K562 (cell line): ENCODE results near the gene ACOX2. TPM values are rescaled to one million over a fixed set of nuclear protein-coding genes. Genes with fewer than 3 reads are reported as not detected.

ENCODE experiments used
- ATAC-seq: fragments of 200-7000 bp; cut with Tn5 transposase; 3 replicates; pipeline ENCODE4 v1.9.1; 2020; ENCODE audit warnings: moderate library complexity
- BruUV-seq: library from RNA; stranded (reverse); fragments of 400-500 nt; replicated peaks from 2 replicates; lab custom pipeline; 2021; lab: Mats Ljungman, UMichigan
- CTCF ChIA-PET: fragments of 300-600 bp; formaldehyde crosslinking; extraction: SDS; loops from one replicate; lab custom pipeline; 2021; ENCODE audit warnings: low intra/inter-chr PET ratio; lab: Yijun Ruan, JAX
- POLR2A ChIA-PET: fragments of 300-600, 350-650 bp; sonication (Branson Sonifier 250); formaldehyde crosslinking; extraction: SDS; loops from one replicate; lab custom pipeline; 2021; ENCODE audit warnings: antibody characterized with exemption, inconsistent platforms; lab: Yijun Ruan, JAX
- DNase-seq, 4 experiments: peaks; one replicate each; pipeline versions ENCODE4 v3.0.0 to v3.0.0-alpha.2; 2011 to 2018; ENCODE audit warnings: low spot score in 3 of 4, mixed read lengths in 3 of 4; ENCODE audit errors: extremely low read depth in 1 of 4
- FAIRE-seq: peaks from 2 replicates; lab custom pipeline; 2011; peaks lifted over from hg19 to GRCh38; lab: Jason Lieb, UNC
- H2AFZ ChIP-seq: 2 replicates; pipeline ENCODE4 v1.6.0; 2011; ENCODE audit warnings: low read depth, low read length, control low read depth, inconsistent platforms
- H3K27ac ChIP-seq: fragments of 200-600 bp; 3 replicates; pipeline ENCODE4 v1.8.0; 2011; ENCODE audit warnings: low read depth, mild to moderate bottlenecking, control low read depth, inconsistent platforms, low read length, moderate library complexity, mixed read lengths; ENCODE audit errors: extremely low read depth
- H3K27me3 ChIP-seq, 2 experiments: fragments of 300-600 bp in 1 of 2; 2 replicates in 1 of 2; 3 replicates in 1 of 2; pipeline versions ENCODE4 v1.6.0 to v1.8.0; 2011; ENCODE audit warnings: inconsistent platforms in 2 of 2, low read length in 2 of 2, mild to moderate bottlenecking in 1 of 2, mixed read lengths in 1 of 2, moderate library complexity in 1 of 2; ENCODE audit not compliant: control insufficient read depth in 2 of 2, insufficient read depth in 2 of 2
- H3K36me3 ChIP-seq: fragments of 300-600 bp; 3 replicates; pipeline ENCODE4 v1.8.0; 2011; ENCODE audit warnings: mild to moderate bottlenecking, low read length, inconsistent platforms; ENCODE audit not compliant: control insufficient read depth, insufficient read depth
- H3K4me1 ChIP-seq, 2 experiments: fragments of 200-600 bp in 1 of 2; replicated peaks in 1 of 2; 2 replicates in 1 of 2; 3 replicates in 1 of 2; pipeline versions ENCODE4 v1.5.1 to v1.8.0; 2011; ENCODE audit warnings: inconsistent platforms in 2 of 2, low read length in 2 of 2, mild to moderate bottlenecking in 1 of 2, mixed read lengths in 1 of 2, moderate library complexity in 1 of 2; ENCODE audit not compliant: control insufficient read depth in 2 of 2, insufficient read depth in 2 of 2
- H3K4me2 ChIP-seq: 2 replicates; pipeline ENCODE4 v1.6.1; 2011; ENCODE audit warnings: low read length, control low read depth, inconsistent platforms, mixed read lengths; ENCODE audit not compliant: insufficient read depth
- H3K4me3 ChIP-seq: fragments of 200-600 bp; sonication (generic), shearing (Covaris generic); 2 replicates; pipeline ENCODE4 v1.5.1; 2016; ENCODE audit warnings: control low read depth, inconsistent platforms
- H3K79me2 ChIP-seq: fragments of 200-600 bp; 3 replicates; pipeline ENCODE4 v1.8.0; 2011; ENCODE audit warnings: low read length, inconsistent platforms; ENCODE audit not compliant: control insufficient read depth, insufficient read depth
- H3K9ac ChIP-seq, 2 experiments: 2 replicates each; pipeline versions ENCODE4 v1.6.0 to v1.6.1; 2011; ENCODE audit warnings: low read depth in 2 of 2, low read length in 2 of 2, control low read depth in 1 of 2, inconsistent platforms in 1 of 2, mild to moderate bottlenecking in 1 of 2, mixed read lengths in 1 of 2; ENCODE audit not compliant: insufficient read depth in 1 of 2
- H3K9me1 ChIP-seq: one replicate; pipeline ENCODE4 v1.6.0; 2011; ENCODE audit warnings: inconsistent platforms, mild to moderate bottlenecking, low read length, moderate library complexity; ENCODE audit not compliant: control insufficient read depth, insufficient read depth
- H3K9me3 ChIP-seq: replicated peaks from 2 replicates; pipeline ENCODE4 v1.5.1; 2011; ENCODE audit warnings: low read depth, low read length, inconsistent platforms; ENCODE audit not compliant: control insufficient read depth, insufficient read depth
- H4K20me1 ChIP-seq: replicated peaks from 2 replicates; pipeline ENCODE4 v1.6.1; 2011; ENCODE audit warnings: low read length, inconsistent platforms, mixed read lengths; ENCODE audit not compliant: control insufficient read depth, insufficient read depth
- FIP1L1 ChIP-seq: fragments of 200-400 bp; formaldehyde crosslinking; IDR thresholded peaks from 2 replicates; pipeline ENCODE4 v1.6.1; 2018; ENCODE audit warnings: mild to moderate bottlenecking, low read depth, low read length; ENCODE audit not compliant: poor library complexity, severe bottlenecking
- MCM2 ChIP-seq: fragments of 450-650 bp; IDR thresholded peaks from 2 replicates; pipeline ENCODE4 v1.6.1; 2017; ENCODE audit warnings: low read depth, mild to moderate bottlenecking
- NKRF ChIP-seq: fragments of 450-650 bp; IDR thresholded peaks from 2 replicates; pipeline ENCODE4 v1.6.1; 2016; ENCODE audit warnings: borderline replicate concordance
- PATZ1 ChIP-seq: fragments of 250-450 bp; sonication (Bioruptor Pico); IDR thresholded peaks from 2 replicates; pipeline ENCODE4 v1.5.0; 2020; ENCODE audit warnings: mild to moderate bottlenecking, borderline replicate concordance
- SMAD4 ChIP-seq: fragments of 250-450 bp; sonication (Bioruptor Pico); conservative IDR thresholded peaks from 2 replicates; pipeline ENCODE4 v1.8.0; 2021; ENCODE audit warnings: inconsistent platforms, mild to moderate bottlenecking, moderate library complexity
- ZNF347 ChIP-seq: fragments of 450-650 bp; formaldehyde crosslinking; IDR thresholded peaks from 2 replicates; pipeline ENCODE4 v1.4.0; 2020; ENCODE audit warnings: low read depth, mild to moderate bottlenecking, moderate library complexity
- ZNF586 ChIP-seq: fragments of 450-650 bp; formaldehyde crosslinking; conservative IDR thresholded peaks from 2 replicates; pipeline ENCODE4 v1.4.0; 2020; ENCODE audit warnings: mild to moderate bottlenecking, moderate library complexity
- ZNF644 ChIP-seq: fragments of 200-800 bp; sonication (Bioruptor generic); IDR thresholded peaks from 2 replicates; pipeline ENCODE4 v1.6.1; 2016; ENCODE audit warnings: low read depth, missing genetic modification characterization, missing compliant biosample characterization
- WGBS: fragments of 100-300 bp; shearing (Covaris generic); methylation state at CpG from one replicate; pipeline ENCODE4 v1.1.6; 2016; ENCODE audit warnings: low coverage, mixed read lengths; ENCODE audit not compliant: insufficient coverage; ENCODE audit errors: missing lambda C conversion rate; 5-methylcytosine and 5-hydroxymethylcytosine counted together
- in situ Hi-C: fragments of 300-500 bp; cut with MboI; formaldehyde crosslinking; loops from 4 replicates; pipeline ENCODE4 v1.15.0; 2018; ENCODE audit warnings: inconsistent platforms, mixed read lengths
- intact Hi-C: fragments of 100-400 bp; cut with micrococcal nuclease; formaldehyde crosslinking; loops from 2 replicates; pipeline ENCODE4 v1.14.2; 2022
- polyA plus RNA-seq, 8 experiments: library from polyadenylated mRNA; depleted of rRNA in 4 of 8; stranded (reverse) in 5 of 8; unstranded in 3 of 8; fragments of >200 nt; fragmentation: Nextera tagmentation in 2 of 8; fragmentation: Illumina TruSeq in 1 of 8; extraction: Ambion mirVana in 2 of 8; extraction: Trizol in 1 of 8; gene quantifications; 2 replicates each; pipeline versions ENCODE4 v1.2.1 to v1.2.3, GENCODE V29; 2011 to 2014; ENCODE audit warnings: inconsistent platforms in 1 of 8, missing spikeins in 1 of 8
- total RNA-seq, 7 experiments: library from RNA; depleted of rRNA in 6 of 7; stranded (reverse); fragments of >200 nt in 6 of 7; fragmentation: Illumina TruSeq in 2 of 7; extraction: Trizol in 2 of 7; gene quantifications; 2 replicates each; pipeline versions ENCODE4 v1.2.1 to v1.2.3, GENCODE V29; 2011 to 2021; ENCODE audit warnings: low replicate concordance in 1 of 7

The ACOX2 gene
- total and polyA plus RNA-seq, 9 of the 15 experiments (the other 6 are each of a cell fraction or from before 2014, with no cell fraction given): 0.15 TPM; not detected in 8

- intact Hi-C loops: no loop called here
- H3K9me1 ChIP-seq: no peaks in the 10 kb centered on the region
- H3K27me3 ChIP-seq: peaks cover 0 to 54% of the 10 kb centered on the region in 2 experiments; a peak in 2 of 5 replicates
- H3K79me2 ChIP-seq: no peaks in the 10 kb centered on the region
- H3K4me1 ChIP-seq: no peaks in the 10 kb centered on the region
- H2AFZ ChIP-seq: no peak overlapping the region
- no peak for TF ChIP-seq MCM2
- TF ChIP-seq ZNF347 (CRISPR knock-in tag): no peak
- no peak for TF ChIP-seq ZNF644 (tag)
- no peak for TF ChIP-seq FIP1L1
- TF ChIP-seq ZNF586: no peak
- TF ChIP-seq SMAD4 (CRISPR knock-in tag): no peak
- TF ChIP-seq PATZ1 (CRISPR knock-in tag): no peak
- TF ChIP-seq NKRF: no peak
- TF ChIP-seq, all 486 proteins: peak for 0
- Histone ChIP-seq H3K27ac (no peak overlapping the region), H3K4me2 (no peak overlapping the region), H3K9ac (peak overlapping the region in 1 of 2 experiments; percentile 17; a peak in 1 of 4 replicates), H3K4me3 (no peak overlapping the region), H4K20me1 (peaks cover 3% of the 10 kb centered on the region; the same call in 1 of the 2 replicates), H3K36me3 (no peaks in the 10 kb centered on the region), H3K9me3 (no peaks in the 10 kb centered on the region)
- CTCF ChIA-PET: no interaction called here
- FAIRE-seq: no peak
- in situ Hi-C loops: no loop called here
- no peak for ATAC-seq
- no peak for DNase-seq
- no TSS peak for BruUV-seq
- WGBS: 0% methylated on average over 1 of the region's 7 CpGs
- POLR2A ChIA-PET: no interaction called here
These were observed 30.2 kb upstream of the ACOX2 start for GRCh38 chr3:58567251-58567515.
